K562 (cell line): ENCODE results near the gene HPN. TPM values are rescaled to one million over a fixed set of nuclear protein-coding genes. Genes with fewer than 3 reads are reported as not detected.

Experiments
- ADNP ChIP-seq: fragments of 200-800 bp; sonication (Bioruptor generic); IDR thresholded peaks from 2 replicates; pipeline ENCODE4 v1.6.1; 2016; ENCODE audit warnings: missing genetic modification characterization, missing compliant biosample characterization
- IFI16 ChIP-seq: fragments of 250-450 bp; sonication (Bioruptor Pico); IDR thresholded peaks from 2 replicates; pipeline ENCODE4 v2.1.2; 2022; ENCODE audit warnings: mild to moderate bottlenecking, inconsistent platforms
- MTA3 ChIP-seq: fragments of 450-650 bp; formaldehyde crosslinking; IDR thresholded peaks from 2 replicates; pipeline ENCODE4 v1.6.1; 2017; ENCODE audit warnings: mild to moderate bottlenecking, borderline replicate concordance
- NEUROD1 ChIP-seq: fragments of 150-350 bp; IDR thresholded peaks from 2 replicates; pipeline ENCODE4 v1.6.1; 2014; ENCODE audit warnings: borderline replicate concordance, low read length, low read depth; ENCODE audit not compliant: partially characterized antibody
- PHTF2 ChIP-seq: fragments of 250-450 bp; sonication (Bioruptor Pico); IDR thresholded peaks from 2 replicates; pipeline ENCODE4 v1.5.0; 2021; ENCODE audit warnings: mild to moderate bottlenecking
- PTBP1 ChIP-seq: fragments of 200-400 bp; formaldehyde crosslinking; IDR thresholded peaks from 2 replicates; pipeline ENCODE4 v1.6.1; 2017; ENCODE audit warnings: low read depth, low read length
- PTTG1 ChIP-seq: fragments of 450-650 bp; IDR thresholded peaks from 2 replicates; pipeline ENCODE4 v1.6.1; 2016; ENCODE audit warnings: low read depth, mild to moderate bottlenecking, missing genetic modification characterization, missing compliant biosample characterization
- RBM25 ChIP-seq: fragments of 200-400 bp; formaldehyde crosslinking; IDR thresholded peaks from 2 replicates; pipeline ENCODE4 v1.6.1; 2018; ENCODE audit warnings: low read length, low read depth, moderate library complexity; ENCODE audit not compliant: severe bottlenecking
- SMARCA5 ChIP-seq: fragments of 450-650 bp; IDR thresholded peaks from 2 replicates; pipeline ENCODE4 v1.6.1; 2016
- SUPT5H ChIP-seq: fragments of 450-650 bp; IDR thresholded peaks from 2 replicates; pipeline ENCODE4 v1.6.1; 2016
- ZFP36 ChIP-seq: fragments of 150-350 bp; IDR thresholded peaks from 2 replicates; pipeline ENCODE4 v1.6.1; 2018; ENCODE audit warnings: low read length, low read depth; ENCODE audit not compliant: partially characterized antibody
- ZNF12 ChIP-seq: sonication (generic); formaldehyde crosslinking; IDR thresholded peaks from 2 replicates; pipeline ENCODE4 v1.4.0; 2020; ENCODE audit warnings: mild to moderate bottlenecking, missing genetic modification reagents
- ZNF146 ChIP-seq: IDR thresholded peaks from one replicate; pipeline ENCODE4 v1.6.1; 2018; ENCODE audit warnings: missing compliant biosample characterization; ENCODE audit not compliant: unreplicated experiment
- ZNF76 ChIP-seq: fragments of 250-450 bp; sonication (Bioruptor Pico); IDR thresholded peaks from 2 replicates; pipeline ENCODE4 v1.4.0; 2020; ENCODE audit warnings: mild to moderate bottlenecking, moderate library complexity, borderline replicate concordance
- ZNF780A ChIP-seq: fragments of 250-450 bp; sonication (Bioruptor Pico); IDR thresholded peaks from 2 replicates; pipeline ENCODE4 v1.5.0; 2021; ENCODE audit warnings: mild to moderate bottlenecking
- polyA plus RNA-seq, 8 experiments: library from polyadenylated mRNA; depleted of rRNA in 4 of 8; stranded (reverse) in 5 of 8; unstranded in 3 of 8; fragments of >200 nt; fragmentation: Nextera tagmentation in 2 of 8; fragmentation: Illumina TruSeq in 1 of 8; extraction: Ambion mirVana in 2 of 8; extraction: Trizol in 1 of 8; gene quantifications; 2 replicates each; pipeline versions ENCODE4 v1.2.1 to v1.2.3, GENCODE V29; 2011 to 2014; ENCODE audit warnings: inconsistent platforms in 1 of 8, missing spikeins in 1 of 8
- total RNA-seq, 7 experiments: library from RNA; depleted of rRNA in 6 of 7; stranded (reverse); fragments of >200 nt in 6 of 7; fragmentation: Illumina TruSeq in 2 of 7; extraction: Trizol in 2 of 7; gene quantifications; 2 replicates each; pipeline versions ENCODE4 v1.2.1 to v1.2.3, GENCODE V29; 2011 to 2021; ENCODE audit warnings: low replicate concordance in 1 of 7
- TF ChIP-seq, protein P1 (sequence below): IDR thresholded peaks from 2 replicates; pipeline ENCODE4 v1.6.1; 2011; ENCODE audit not compliant: insufficient read length; ENCODE audit errors: extremely low read depth
- TF ChIP-seq, protein P2 (sequence below): fragments of 450-650 bp; IDR thresholded peaks from one replicate; pipeline ENCODE4 v1.6.1; 2018; ENCODE audit warnings: mild to moderate bottlenecking, moderate library complexity; ENCODE audit not compliant: partially characterized antibody
- TF ChIP-seq, protein P3 (sequence below): sonication (generic); formaldehyde crosslinking; IDR thresholded peaks from 2 replicates; pipeline ENCODE4 v1.8.0; 2022; ENCODE audit warnings: mild to moderate bottlenecking, missing genetic modification reagents
- TF ChIP-seq, protein P4 (sequence below): fragments of 450-650 bp; formaldehyde crosslinking; IDR thresholded peaks from 2 replicates; pipeline ENCODE4 v1.4.0; 2022; ENCODE audit warnings: missing genetic modification characterization
- TF ChIP-seq, protein P5 (sequence below): fragments of 250-450 bp; sonication (Bioruptor Pico); IDR thresholded peaks from 2 replicates; pipeline ENCODE4 v1.8.0; 2022; ENCODE audit warnings: inconsistent platforms, mild to moderate bottlenecking, moderate library complexity, borderline replicate concordance
- TF ChIP-seq, protein P6 (sequence below): fragments of 450-650 bp; IDR thresholded peaks from 2 replicates; pipeline ENCODE4 v1.7.0; 2016; ENCODE audit warnings: borderline replicate concordance

HPN gene
- total and polyA plus RNA-seq, 9 of the 15 experiments (the other 6 are each of a cell fraction or from before 2014, with no cell fraction given) = 0.10 to 0.20 TPM; not detected in 7

DNA sequence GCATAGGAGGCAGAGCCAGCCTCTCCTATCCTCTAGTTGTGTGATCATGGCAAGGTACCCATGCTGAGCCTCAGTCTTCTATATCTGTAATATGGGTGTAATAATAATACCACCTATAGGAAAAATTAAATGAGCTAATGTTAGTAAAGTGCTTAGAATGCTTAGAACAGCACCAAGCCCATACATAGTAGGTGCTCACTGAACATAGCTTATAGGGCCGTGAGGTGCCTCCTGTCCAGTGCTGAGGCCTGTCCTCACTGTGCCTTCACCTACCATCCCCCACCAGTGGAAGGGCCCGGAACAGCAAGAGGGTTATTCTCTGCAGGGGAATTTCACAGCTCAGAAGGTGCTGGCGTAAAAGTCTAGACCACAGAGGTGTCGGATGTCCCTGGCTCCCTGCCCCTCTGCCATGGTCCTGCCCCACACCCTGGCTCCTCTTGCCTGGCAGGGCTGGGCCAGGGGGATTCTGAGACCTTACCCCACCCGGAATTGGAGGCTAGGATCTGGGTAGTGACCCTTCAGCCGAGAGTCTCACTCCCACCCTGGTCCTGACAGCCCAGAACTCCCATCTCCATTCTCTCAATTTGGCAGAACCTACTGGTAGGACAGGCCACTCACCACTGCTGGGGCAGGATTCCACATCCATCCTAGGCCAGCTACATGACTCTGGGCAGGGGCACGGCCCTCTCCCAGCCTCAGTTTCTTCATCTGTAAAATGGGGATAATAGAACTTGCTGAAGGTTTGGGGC is 13.5 kb upstream of the HPN start (continued):
- TF ChIP-seq ZNF146 (no peak), RBM25 (peak; percentile 84), NEUROD1 (no peak), PHTF2 (CRISPR knock-in tag) (no peak), SUPT5H (peak; percentile 32; the same call in 1 of the 2 replicates), PTBP1 (no peak), ZNF76 (CRISPR knock-in tag) (no peak), ZNF12 (CRISPR knock-in tag) (no peak), ADNP (tag) (peak; percentile 51), IFI16 (no peak), ZFP36 (no peak), MTA3 (no peak), SMARCA5 (peak; percentile 40; the same call in 1 of the 2 replicates), PTTG1 (tag) (no peak), ZNF780A (CRISPR knock-in tag) (no peak)
- TF ChIP-seq, protein P1, sequence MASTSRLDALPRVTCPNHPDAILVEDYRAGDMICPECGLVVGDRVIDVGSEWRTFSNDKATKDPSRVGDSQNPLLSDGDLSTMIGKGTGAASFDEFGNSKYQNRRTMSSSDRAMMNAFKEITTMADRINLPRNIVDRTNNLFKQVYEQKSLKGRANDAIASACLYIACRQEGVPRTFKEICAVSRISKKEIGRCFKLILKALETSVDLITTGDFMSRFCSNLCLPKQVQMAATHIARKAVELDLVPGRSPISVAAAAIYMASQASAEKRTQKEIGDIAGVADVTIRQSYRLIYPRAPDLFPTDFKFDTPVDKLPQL = no peak
- TF ChIP-seq, protein P2, sequence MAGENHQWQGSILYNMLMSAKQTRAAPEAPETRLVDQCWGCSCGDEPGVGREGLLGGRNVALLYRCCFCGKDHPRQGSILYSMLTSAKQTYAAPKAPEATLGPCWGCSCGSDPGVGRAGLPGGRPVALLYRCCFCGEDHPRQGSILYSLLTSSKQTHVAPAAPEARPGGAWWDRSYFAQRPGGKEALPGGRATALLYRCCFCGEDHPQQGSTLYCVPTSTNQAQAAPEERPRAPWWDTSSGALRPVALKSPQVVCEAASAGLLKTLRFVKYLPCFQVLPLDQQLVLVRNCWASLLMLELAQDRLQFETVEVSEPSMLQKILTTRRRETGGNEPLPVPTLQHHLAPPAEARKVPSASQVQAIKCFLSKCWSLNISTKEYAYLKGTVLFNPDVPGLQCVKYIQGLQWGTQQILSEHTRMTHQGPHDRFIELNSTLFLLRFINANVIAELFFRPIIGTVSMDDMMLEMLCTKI = no peak
- TF ChIP-seq, protein P3, sequence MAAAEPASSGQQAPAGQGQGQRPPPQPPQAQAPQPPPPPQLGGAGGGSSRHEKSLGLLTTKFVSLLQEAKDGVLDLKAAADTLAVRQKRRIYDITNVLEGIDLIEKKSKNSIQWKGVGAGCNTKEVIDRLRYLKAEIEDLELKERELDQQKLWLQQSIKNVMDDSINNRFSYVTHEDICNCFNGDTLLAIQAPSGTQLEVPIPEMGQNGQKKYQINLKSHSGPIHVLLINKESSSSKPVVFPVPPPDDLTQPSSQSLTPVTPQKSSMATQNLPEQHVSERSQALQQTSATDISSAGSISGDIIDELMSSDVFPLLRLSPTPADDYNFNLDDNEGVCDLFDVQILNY (CRISPR knock-in tag) = no peak
- TF ChIP-seq, protein P4, sequence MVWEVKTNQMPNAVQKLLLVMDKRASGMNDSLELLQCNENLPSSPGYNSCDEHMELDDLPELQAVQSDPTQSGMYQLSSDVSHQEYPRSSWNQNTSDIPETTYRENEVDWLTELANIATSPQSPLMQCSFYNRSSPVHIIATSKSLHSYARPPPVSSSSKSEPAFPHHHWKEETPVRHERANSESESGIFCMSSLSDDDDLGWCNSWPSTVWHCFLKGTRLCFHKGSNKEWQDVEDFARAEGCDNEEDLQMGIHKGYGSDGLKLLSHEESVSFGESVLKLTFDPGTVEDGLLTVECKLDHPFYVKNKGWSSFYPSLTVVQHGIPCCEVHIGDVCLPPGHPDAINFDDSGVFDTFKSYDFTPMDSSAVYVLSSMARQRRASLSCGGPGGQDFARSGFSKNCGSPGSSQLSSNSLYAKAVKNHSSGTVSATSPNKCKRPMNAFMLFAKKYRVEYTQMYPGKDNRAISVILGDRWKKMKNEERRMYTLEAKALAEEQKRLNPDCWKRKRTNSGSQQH (CRISPR knock-in tag) = no peak
- TF ChIP-seq, protein P5, sequence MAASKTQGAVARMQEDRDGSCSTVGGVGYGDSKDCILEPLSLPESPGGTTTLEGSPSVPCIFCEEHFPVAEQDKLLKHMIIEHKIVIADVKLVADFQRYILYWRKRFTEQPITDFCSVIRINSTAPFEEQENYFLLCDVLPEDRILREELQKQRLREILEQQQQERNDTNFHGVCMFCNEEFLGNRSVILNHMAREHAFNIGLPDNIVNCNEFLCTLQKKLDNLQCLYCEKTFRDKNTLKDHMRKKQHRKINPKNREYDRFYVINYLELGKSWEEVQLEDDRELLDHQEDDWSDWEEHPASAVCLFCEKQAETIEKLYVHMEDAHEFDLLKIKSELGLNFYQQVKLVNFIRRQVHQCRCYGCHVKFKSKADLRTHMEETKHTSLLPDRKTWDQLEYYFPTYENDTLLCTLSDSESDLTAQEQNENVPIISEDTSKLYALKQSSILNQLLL (CRISPR knock-in tag) = no peak
- TF ChIP-seq, protein P6, sequence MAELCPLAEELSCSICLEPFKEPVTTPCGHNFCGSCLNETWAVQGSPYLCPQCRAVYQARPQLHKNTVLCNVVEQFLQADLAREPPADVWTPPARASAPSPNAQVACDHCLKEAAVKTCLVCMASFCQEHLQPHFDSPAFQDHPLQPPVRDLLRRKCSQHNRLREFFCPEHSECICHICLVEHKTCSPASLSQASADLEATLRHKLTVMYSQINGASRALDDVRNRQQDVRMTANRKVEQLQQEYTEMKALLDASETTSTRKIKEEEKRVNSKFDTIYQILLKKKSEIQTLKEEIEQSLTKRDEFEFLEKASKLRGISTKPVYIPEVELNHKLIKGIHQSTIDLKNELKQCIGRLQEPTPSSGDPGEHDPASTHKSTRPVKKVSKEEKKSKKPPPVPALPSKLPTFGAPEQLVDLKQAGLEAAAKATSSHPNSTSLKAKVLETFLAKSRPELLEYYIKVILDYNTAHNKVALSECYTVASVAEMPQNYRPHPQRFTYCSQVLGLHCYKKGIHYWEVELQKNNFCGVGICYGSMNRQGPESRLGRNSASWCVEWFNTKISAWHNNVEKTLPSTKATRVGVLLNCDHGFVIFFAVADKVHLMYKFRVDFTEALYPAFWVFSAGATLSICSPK = no peak
